ENCODE data around the gene USP9X. TPM values are rescaled to one million over a fixed set of nuclear protein-coding genes. Genes with fewer than 3 reads are reported as not detected.
"Not testable (repeated sequence)": the region's sequence is repeated elsewhere in the genome, so short reads cannot be mapped to it uniquely, and the experiment has no call there.

The USP9X gene
- total RNA-seq, 2 experiments from 2014 or later: 45.5 to 57.5 TPM

- H3K9me3 Mint-ChIP-seq: no peaks in the 10 kb centered on the region
- no peaks in the 10 kb centered on the region for H3K27me3 Mint-ChIP-seq
- H3K4me3 Mint-ChIP-seq: no peak overlapping the region
- peaks cover 14% of the 10 kb centered on the region for H3K36me3 Mint-ChIP-seq (ENCODE audit: low read depth)
- no peak overlapping the region for H3K27ac Mint-ChIP-seq
- ChIA-PET CTCF (no interaction called here), POLR2A (no interaction called here)
- no peak for DNase-seq
- peaks cover 4% of the 10 kb centered on the region for H3K4me1 Mint-ChIP-seq
These were observed 57.1 kb downstream of the USP9X start for GRCh38 chrX:41142130-41142910.

GRCh38 chrX:41144873-41145272 is 59.6 kb downstream of the USP9X start:
- Mint-ChIP-seq H3K27me3 (no peaks in the 10 kb centered on the region), H3K9me3 (no peaks in the 10 kb centered on the region), H3K4me3 (no peak overlapping the region), H3K36me3 (ENCODE audit: low read depth) (peaks cover 21% of the 10 kb centered on the region), H3K4me1 (peaks cover 4% of the 10 kb centered on the region), H3K27ac (no peak overlapping the region)
- DNase-seq: no peak
- ChIA-PET POLR2A (no interaction called here), CTCF (no interaction called here)

- DNase-seq: no peak
- ChIA-PET POLR2A (no interaction called here), CTCF (no interaction called here)
- H3K27me3 Mint-ChIP-seq: no peaks in the 10 kb centered on the region
- no peaks in the 10 kb centered on the region for H3K9me3 Mint-ChIP-seq
- H3K27ac Mint-ChIP-seq: no peak overlapping the region
- peaks cover 4% of the 10 kb centered on the region for H3K4me1 Mint-ChIP-seq
- peaks cover 25% of the 10 kb centered on the region for H3K36me3 Mint-ChIP-seq (ENCODE audit: low read depth)
- H3K4me3 Mint-ChIP-seq: no peak overlapping the region
These were observed 60.8 kb downstream of the USP9X start for GRCh38 chrX:41145920-41146608.

GRCh38 chrX:41148553-41148952 is 63.3 kb downstream of the USP9X start:
- Mint-ChIP-seq H3K4me3 (no peak overlapping the region), H3K36me3 (ENCODE audit: low read depth) (peaks cover 28% of the 10 kb centered on the region), H3K27me3 (no peaks in the 10 kb centered on the region), H3K4me1 (peaks cover 6% of the 10 kb centered on the region), H3K9me3 (no peaks in the 10 kb centered on the region), H3K27ac (no peak overlapping the region)
- ChIA-PET CTCF (interaction anchor here (1.3 kb wide), 1 partner anchor 32 kb away, joined by 3 read pairs; no protein-coding TSS in a partner anchor), POLR2A (no interaction called here)
- no peak for DNase-seq

- peaks cover 35% of the 10 kb centered on the region for H3K36me3 Mint-ChIP-seq (ENCODE audit: low read depth)
- no peaks in the 10 kb centered on the region for H3K27me3 Mint-ChIP-seq
- H3K9me3 Mint-ChIP-seq: no peaks in the 10 kb centered on the region
- H3K4me1 Mint-ChIP-seq: peaks cover 6% of the 10 kb centered on the region
- ChIA-PET POLR2A (interaction anchor here (0.6 kb wide), 1 partner anchor 30 kb away, joined by 4 read pairs; no protein-coding TSS in a partner anchor), CTCF (interaction anchor here (1.3 kb wide), 1 partner anchor 31 kb away, joined by 3 read pairs; no protein-coding TSS in a partner anchor)
- DNase-seq: no peak
- no peak overlapping the region for H3K27ac Mint-ChIP-seq
- no peak overlapping the region for H3K4me3 Mint-ChIP-seq
These were observed 64.8 kb downstream of the USP9X start for GRCh38 chrX:41150043-41150442.

- H3K4me3 Mint-ChIP-seq, DNase-seq, POLR2A ChIA-PET, CTCF ChIA-PET, H3K27me3 Mint-ChIP-seq, H3K27ac Mint-ChIP-seq, H3K4me1 Mint-ChIP-seq, H3K9me3 Mint-ChIP-seq: not testable (repeated sequence)
- H3K36me3 Mint-ChIP-seq (ENCODE audit: low read depth): peaks cover 33% of the 10 kb centered on the region
These were observed 66.5 kb downstream of the USP9X start for GRCh38 chrX:41151726-41152125.

- Mint-ChIP-seq H3K36me3 (ENCODE audit: low read depth) (peaks cover 31% of the 10 kb centered on the region), H3K9me3 (no peaks in the 10 kb centered on the region), H3K4me3 (no peak overlapping the region), H3K27ac (no peak overlapping the region), H3K27me3 (no peaks in the 10 kb centered on the region), H3K4me1 (peaks cover 2% of the 10 kb centered on the region)
- POLR2A ChIA-PET: no interaction called here
- DNase-seq: no peak
- CTCF ChIA-PET: no interaction called here
These were observed 67.0 kb downstream of the USP9X start for GRCh38 chrX:41152221-41152620.

GRCh38 chrX:41153448-41153847 is 68.2 kb downstream of the USP9X start:
- H3K4me3 Mint-ChIP-seq: no peak overlapping the region
- H3K27ac Mint-ChIP-seq: no peak overlapping the region
- no peak for DNase-seq
- ChIA-PET POLR2A (no interaction called here), CTCF (interaction anchor here (0.6 kb wide), 1 partner anchor 445 kb away, joined by 3 read pairs; no protein-coding TSS in a partner anchor)
- peaks cover 36% of the 10 kb centered on the region for H3K36me3 Mint-ChIP-seq (ENCODE audit: low read depth)
- H3K4me1 Mint-ChIP-seq: peaks cover 2% of the 10 kb centered on the region
- H3K27me3 Mint-ChIP-seq: no peaks in the 10 kb centered on the region
- no peaks in the 10 kb centered on the region for H3K9me3 Mint-ChIP-seq

- H3K9me3 Mint-ChIP-seq: no peaks in the 10 kb centered on the region
- peaks cover 35% of the 10 kb centered on the region for H3K36me3 Mint-ChIP-seq (ENCODE audit: low read depth)
- DNase-seq: no peak
- POLR2A ChIA-PET: no interaction called here
- no peak overlapping the region for H3K4me3 Mint-ChIP-seq
- peaks cover 2% of the 10 kb centered on the region for H3K4me1 Mint-ChIP-seq
- CTCF ChIA-PET: no interaction called here
- no peak overlapping the region for H3K27ac Mint-ChIP-seq
- no peaks in the 10 kb centered on the region for H3K27me3 Mint-ChIP-seq
These were observed 68.7 kb downstream of the USP9X start for GRCh38 chrX:41153957-41154356.

GRCh38 chrX:41164449-41164848 is 79.2 kb downstream of the USP9X start:
- Mint-ChIP-seq H3K36me3 (ENCODE audit: low read depth) (peaks cover 29% of the 10 kb centered on the region), H3K27me3 (no peaks in the 10 kb centered on the region), H3K27ac (no peak overlapping the region), H3K4me1 (no peaks in the 10 kb centered on the region), H3K4me3 (no peak overlapping the region), H3K9me3 (no peaks in the 10 kb centered on the region)
- ChIA-PET CTCF (interaction anchor here (1.0 kb wide), 1 partner anchor 31 kb away, joined by 3 read pairs; no protein-coding TSS in a partner anchor), POLR2A (no interaction called here)
- DNase-seq: no peak

GRCh38 chrX:41167888-41168287 is 82.6 kb downstream of the USP9X start:
- no peak overlapping the region for H3K27ac Mint-ChIP-seq
- peaks cover 33% of the 10 kb centered on the region for H3K36me3 Mint-ChIP-seq (ENCODE audit: low read depth)
- no peak for DNase-seq
- no peaks in the 10 kb centered on the region for H3K4me1 Mint-ChIP-seq
- H3K9me3 Mint-ChIP-seq: no peaks in the 10 kb centered on the region
- CTCF ChIA-PET: interaction anchor here (1.1 to 1.4 kb wide), 2 partner anchors 13 to 57 kb away, joined by 3 to 4 read pairs; no protein-coding TSS in a partner anchor
- H3K27me3 Mint-ChIP-seq: no peaks in the 10 kb centered on the region
- H3K4me3 Mint-ChIP-seq: no peak overlapping the region
- POLR2A ChIA-PET: no interaction called here

- Mint-ChIP-seq H3K4me3 (no peak overlapping the region), H3K9me3 (no peaks in the 10 kb centered on the region), H3K27me3 (no peaks in the 10 kb centered on the region), H3K27ac (no peak overlapping the region), H3K36me3 (ENCODE audit: low read depth) (peaks cover 32% of the 10 kb centered on the region), H3K4me1 (peaks cover 33% of the 10 kb centered on the region)
- no peak for DNase-seq
- ChIA-PET POLR2A (no interaction called here), CTCF (interaction anchor here (0.6 kb wide), 1 partner anchor 65 kb away, joined by 4 read pairs; no protein-coding TSS in a partner anchor)
These were observed 91.0 kb downstream of the USP9X start for GRCh38 chrX:41176263-41176662.

GRCh38 chrX:41177297-41177696 is 92.1 kb downstream of the USP9X start:
- Mint-ChIP-seq H3K9me3 (no peaks in the 10 kb centered on the region), H3K4me3 (no peak overlapping the region), H3K27ac (no peak overlapping the region), H3K4me1 (peaks cover 37% of the 10 kb centered on the region), H3K27me3 (no peaks in the 10 kb centered on the region), H3K36me3 (ENCODE audit: low read depth) (peaks cover 28% of the 10 kb centered on the region)
- DNase-seq: no peak
- CTCF ChIA-PET: interaction anchor here (0.6 kb wide), 1 partner anchor 75 kb away, joined by 5 read pairs; no protein-coding TSS in a partner anchor
- POLR2A ChIA-PET: no interaction called here

All from activated CD4-positive, alpha-beta T cell treated with anti-CD3 and anti-CD28 coated beads, Interleukin-2, amount 10 ng/mL, durations not matched to agents 7 days and 5 days (primary cell).